GM12892 (cell line): ENCODE measurements around the gene COG5.
"Not testable (repeated sequence)": the region's sequence is repeated elsewhere in the genome, so short reads cannot be mapped to it uniquely, and the experiment has no call there.

ENCODE experiments used
- DNase-seq: peaks from one replicate; pipeline ENCODE4 v3.0.0; 2011; ENCODE audit not compliant: insufficient read length
- FAIRE-seq: peaks from 2 replicates; lab custom pipeline; 2011; peaks lifted over from hg19 to GRCh38; lab: Jason Lieb, UNC
- POLR2A ChIP-seq: IDR thresholded peaks from 2 replicates; pipeline ENCODE4 v1.6.1; 2011; ENCODE audit warnings: low read depth, low read length, control low read depth
- POLR2AphosphoS5 ChIP-seq: IDR thresholded peaks from 2 replicates; pipeline ENCODE4 v1.6.1; 2011; ENCODE audit warnings: low read depth, low read length, control low read depth
- TAF1 ChIP-seq: IDR thresholded peaks from 2 replicates; pipeline ENCODE4 v1.6.1; 2011; ENCODE audit warnings: low read depth, mild to moderate bottlenecking, control low read depth, low read length, borderline replicate concordance

COG5 gene

DNA sequence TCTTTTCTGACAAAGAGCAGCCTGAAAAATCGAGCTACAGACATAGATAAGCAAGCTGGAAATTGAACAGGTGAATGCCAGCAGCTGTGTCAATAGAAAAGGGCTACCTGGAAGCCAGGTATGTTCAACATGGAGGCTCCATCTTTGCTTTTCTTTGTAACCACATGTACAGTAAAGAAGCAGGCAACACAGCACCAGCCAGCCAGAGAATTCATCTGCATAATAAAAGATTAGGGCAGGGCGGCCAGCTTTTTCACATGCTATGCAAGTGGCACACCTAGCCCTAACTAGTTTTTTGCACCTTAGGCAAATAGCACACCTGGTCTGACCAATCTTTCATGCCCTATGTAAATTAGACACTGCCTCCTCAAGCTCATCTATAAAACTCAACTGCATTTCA is 25.7 kb downstream of the COG5 start:
- FAIRE-seq = no peak
- TF ChIP-seq POLR2A (no peak), POLR2AphosphoS5 (no peak), TAF1 (no peak)
- DNase-seq = no peak

- DNase-seq, FAIRE-seq: not testable (repeated sequence)
These were observed 26.5 kb downstream of the COG5 start for GRCh38 chr7:107537228-107537627.

GRCh38 chr7:107534139-107534538 is 29.6 kb downstream of the COG5 start:
- DNase-seq (no peak), FAIRE-seq (no peak)

DNA sequence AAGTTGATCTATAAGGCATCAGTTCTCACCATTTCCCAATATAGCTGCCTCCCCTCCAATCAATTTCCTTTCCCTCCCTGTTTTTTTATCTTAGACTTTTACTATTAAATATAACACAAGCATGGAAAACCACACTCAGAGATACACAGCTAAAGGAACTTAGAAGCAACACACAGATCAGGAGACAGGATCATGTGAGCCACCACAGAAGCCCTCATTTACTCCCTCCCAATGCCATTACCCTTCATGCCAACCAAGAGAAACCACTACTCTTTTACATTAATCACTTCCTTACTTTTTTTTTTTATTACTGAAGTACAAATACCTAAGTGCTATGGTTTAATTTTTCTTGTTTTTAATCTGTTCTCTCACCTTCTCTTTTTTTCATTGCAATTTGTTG is 33.0 kb downstream of the COG5 start:
- FAIRE-seq (no peak), DNase-seq (no peak)
- no peak for TF ChIP-seq POLR2AphosphoS5
- no peak for TF ChIP-seq TAF1
- no peak for TF ChIP-seq POLR2A

More at GRCh38 chr7:107534139-107534538, 29.6 kb downstream of the COG5 start:
- no peak for TF ChIP-seq TAF1
- no peak for TF ChIP-seq POLR2A
- TF ChIP-seq POLR2AphosphoS5 = no peak

- DNase-seq (no peak), FAIRE-seq (no peak)
- TF ChIP-seq POLR2AphosphoS5 (no peak), POLR2A (no peak), TAF1 (no peak)
These were observed 35.3 kb downstream of the COG5 start for GRCh38 chr7:107528461-107528860.

DNA sequence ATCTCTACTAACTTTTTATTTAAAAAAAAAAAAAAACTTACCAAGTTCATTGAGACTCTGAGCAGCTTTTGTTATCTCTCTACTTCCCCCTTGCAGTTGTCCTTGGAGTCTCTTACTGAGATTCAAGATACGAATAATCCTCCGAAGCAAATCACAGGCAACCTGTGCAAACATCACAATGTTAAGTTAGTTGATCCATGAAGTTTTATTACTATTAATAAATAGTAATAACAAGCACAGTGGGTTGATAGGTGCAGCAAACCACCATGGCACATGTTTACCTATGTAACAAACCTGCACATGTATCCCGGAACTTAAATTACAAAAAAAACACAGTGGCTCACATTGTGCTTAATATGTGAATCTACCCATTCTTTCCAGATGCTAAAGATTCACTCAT is 36.5 kb downstream of the COG5 start:
- DNase-seq (no peak), FAIRE-seq (no peak)
- TF ChIP-seq POLR2AphosphoS5 (no peak), POLR2A (no peak), TAF1 (no peak)

GRCh38 chr7:107526672-107527071 is 37.0 kb downstream of the COG5 start:
- FAIRE-seq (no peak), DNase-seq (no peak)
- TF ChIP-seq POLR2AphosphoS5 (no peak), POLR2A (no peak), TAF1 (no peak)

DNA sequence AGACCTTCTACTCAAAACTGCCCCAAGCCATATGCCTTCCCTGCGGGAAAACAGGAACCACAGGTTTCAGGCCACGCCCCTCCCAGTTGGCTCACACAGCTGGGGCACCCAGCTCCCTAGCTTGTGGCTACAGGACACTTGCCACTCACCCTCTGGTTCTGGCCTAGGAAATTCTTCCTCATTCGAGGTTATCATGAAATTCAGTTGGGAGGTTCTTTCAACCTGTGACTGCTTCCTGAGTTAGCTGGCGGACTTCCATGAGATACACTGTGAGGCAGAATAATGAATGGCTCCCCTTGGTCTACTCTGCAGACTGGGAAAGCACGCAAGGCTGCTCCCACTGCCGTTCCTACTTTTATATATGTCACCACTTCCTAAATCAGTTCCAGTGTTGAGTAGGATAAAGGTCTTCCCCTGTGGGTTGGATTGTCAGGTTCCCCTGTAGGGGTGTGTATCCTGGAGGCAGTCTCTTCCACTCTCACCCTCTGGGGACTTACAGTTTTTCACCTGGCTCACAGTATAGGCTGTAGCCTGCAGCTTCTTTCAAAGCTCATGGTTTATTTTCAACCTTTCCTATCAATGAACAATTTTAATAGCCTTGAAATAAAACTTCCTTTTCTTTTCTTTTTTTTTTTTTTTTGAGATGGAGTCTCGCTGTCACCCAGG is 56.9 kb downstream of the COG5 start:
- no peak for DNase-seq
- FAIRE-seq = no peak
- no peak for TF ChIP-seq POLR2A
- TF ChIP-seq POLR2AphosphoS5 = no peak
- no peak for TF ChIP-seq TAF1

DNA sequence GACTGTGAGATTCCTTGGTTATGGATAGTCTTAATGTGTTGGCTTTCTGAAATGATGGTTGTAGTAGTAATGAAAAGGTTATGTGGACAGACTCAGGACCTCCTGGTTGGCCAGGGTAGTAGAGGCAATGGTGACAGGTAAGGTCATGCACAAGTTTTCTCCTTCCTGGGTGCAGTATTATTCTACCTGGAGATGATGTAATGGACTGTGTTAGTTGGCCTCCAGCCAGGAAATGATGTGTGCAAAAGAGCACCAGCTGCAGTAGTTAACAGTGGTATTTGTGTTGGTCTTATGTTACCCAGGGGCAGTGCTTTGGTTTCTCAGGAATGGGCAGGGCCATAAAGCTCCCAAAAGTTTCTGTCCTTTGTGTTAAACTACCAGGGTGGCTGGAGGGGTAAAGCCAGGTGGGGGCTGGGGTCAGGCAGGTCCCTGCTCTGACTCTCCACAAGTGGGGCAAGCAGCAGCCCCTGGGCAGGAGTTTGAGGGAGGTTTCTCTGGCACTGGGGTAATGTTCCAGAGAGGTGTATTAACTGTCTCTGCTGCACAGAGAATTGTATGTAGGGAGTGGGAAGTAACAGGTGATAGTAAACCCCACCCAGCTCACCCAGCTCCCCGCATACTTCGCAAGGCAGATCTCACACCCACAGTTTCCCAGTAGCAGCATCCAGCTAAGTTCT is 57.6 kb downstream of the COG5 start:
- FAIRE-seq = no peak
- DNase-seq = no peak
- TF ChIP-seq POLR2A (no peak), TAF1 (no peak), POLR2AphosphoS5 (no peak)

- FAIRE-seq = no peak
- no peak for TF ChIP-seq TAF1
- TF ChIP-seq POLR2A = no peak
- TF ChIP-seq POLR2AphosphoS5 = no peak
- no peak for DNase-seq
These were observed 58.4 kb downstream of the COG5 start for GRCh38 chr7:107505362-107505761.

GRCh38 chr7:107503687-107504086 is 60.0 kb downstream of the COG5 start:
- DNase-seq (no peak), FAIRE-seq (no peak)
- TF ChIP-seq POLR2AphosphoS5 (no peak), POLR2A (no peak), TAF1 (no peak)

- no peak for TF ChIP-seq POLR2AphosphoS5
- TF ChIP-seq TAF1 = no peak
- DNase-seq = no peak
- FAIRE-seq = no peak
These were observed 60.9 kb downstream of the COG5 start for GRCh38 chr7:107502797-107503196.

DNA sequence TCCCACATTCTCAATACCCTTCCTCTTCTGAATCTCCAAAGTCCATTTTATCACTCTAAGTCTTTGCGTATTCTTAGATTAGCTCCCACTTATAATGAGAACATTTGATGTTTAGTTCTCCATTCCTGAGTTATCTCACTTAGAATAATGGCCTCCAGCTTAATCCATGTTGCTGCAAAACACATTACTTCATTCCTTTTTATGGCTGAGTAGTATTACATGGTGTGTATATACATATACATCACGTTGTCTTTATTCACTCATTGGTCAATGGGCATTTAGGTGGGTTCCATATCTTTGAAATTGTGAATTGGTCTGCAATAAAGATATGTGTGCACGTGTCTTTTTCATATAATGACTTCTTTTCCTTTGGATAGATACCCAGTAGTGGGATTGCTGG is 61.6 kb downstream of the COG5 start:
- no peak for FAIRE-seq
- TF ChIP-seq TAF1 (no peak), POLR2A (no peak), POLR2AphosphoS5 (no peak)

More for the DNA sequence above, 61.6 kb downstream of the COG5 start:
- DNase-seq = no peak
